CD4-positive, alpha-beta T cell (primary cell): Measurements from ENCODE around the gene EXOSC10. TPM values are rescaled to one million over a fixed set of nuclear protein-coding genes. Genes with fewer than 3 reads are reported as not detected.

Source experiments
- ATAC-seq: fragments of 200-7000 bp; cut with Tn5 transposase; one replicate; pipeline ENCODE4 v1.10.0; 2022; ENCODE audit warnings: mild to moderate bottlenecking; ENCODE audit not compliant: poor library complexity
- CTCF ChIA-PET: fragments of 350-600 bp; sonication (Branson Sonifier 250); formaldehyde crosslinking; loops from one replicate; lab custom pipeline; 2021; ENCODE audit warnings: antibody characterized with exemption, inconsistent platforms; lab: Charles Lee
- POLR2A ChIA-PET: fragments of 350-600 bp; sonication (Branson Sonifier 250); formaldehyde crosslinking; loops from one replicate; lab custom pipeline; 2021; ENCODE audit warnings: antibody characterized with exemption, inconsistent platforms; lab: Charles Lee
- DNase-seq, 14 experiments: peaks; one replicate each; pipeline ENCODE4 v3.0.0-alpha.2; 2013 to 2020; ENCODE audit warnings: mixed read lengths in 2 of 14
- H3K27ac ChIP-seq, 2 donors: one replicate each; pipeline versions ENCODE4 v1.5.1 to v1.7.0; 2013; ENCODE audit warnings: low read length in 2 of 2, low read depth in 1 of 2, mild to moderate bottlenecking in 1 of 2
- H3K27me3 ChIP-seq, 2 experiments: 1 replicate in 1 of 2; 2 replicates in 1 of 2; pipeline versions ENCODE4 v1.6.1 to v1.7.0; 2013; ENCODE audit warnings: low read length in 2 of 2, control low read depth in 1 of 2, mild to moderate bottlenecking in 1 of 2, moderate library complexity in 1 of 2; ENCODE audit not compliant: insufficient read depth in 2 of 2, control insufficient read depth in 1 of 2
- H3K36me3 ChIP-seq: one replicate; pipeline ENCODE4 v1.6.1; 2013; ENCODE audit warnings: low read length, control low read depth; ENCODE audit not compliant: insufficient read depth
- H3K4me1 ChIP-seq: one replicate; pipeline ENCODE4 v1.6.1; 2013; ENCODE audit warnings: low read length, control low read depth; ENCODE audit not compliant: insufficient read depth
- H3K4me3 ChIP-seq: one replicate; pipeline ENCODE4 v1.5.1; 2013; ENCODE audit warnings: mild to moderate bottlenecking, low read length, moderate library complexity
- H3K9me3 ChIP-seq, 2 experiments: 1 replicate in 1 of 2; 2 replicates in 1 of 2; pipeline versions ENCODE4 v1.6.1 to v1.7.0; 2013; ENCODE audit warnings: low read length in 2 of 2, mild to moderate bottlenecking in 2 of 2, control low read depth in 1 of 2, moderate library complexity in 1 of 2; ENCODE audit not compliant: control insufficient read depth in 1 of 2, insufficient read depth in 1 of 2
- H3K27ac Mint-ChIP-seq: one replicate; pipeline ENCODE4 v1.8.0; 2020; ENCODE audit warnings: mixed read lengths
- H3K27me3 Mint-ChIP-seq: one replicate; pipeline ENCODE4 v1.8.0; 2021; ENCODE audit warnings: mixed read lengths
- H3K36me3 Mint-ChIP-seq: one replicate; pipeline ENCODE4 v1.8.0; 2021; ENCODE audit warnings: low read depth, mixed read lengths
- H3K4me1 Mint-ChIP-seq: one replicate; pipeline ENCODE4 v1.8.0; 2021; ENCODE audit warnings: low read depth, mixed read lengths
- H3K4me3 Mint-ChIP-seq: one replicate; pipeline ENCODE4 v1.8.0; 2020; ENCODE audit warnings: mild to moderate bottlenecking, mixed read lengths
- H3K9me3 Mint-ChIP-seq: one replicate; pipeline ENCODE4 v1.8.0; 2020; ENCODE audit warnings: mixed read lengths
- CTCF ChIP-seq: fragments of 200-600 bp; IDR thresholded peaks from one replicate; pipeline ENCODE4 v1.8.0; 2022; ENCODE audit warnings: antibody characterized with exemption, mild to moderate bottlenecking
- intact Hi-C, 2 experiments: fragments of 100-400 bp; cut with DNase I in 1 of 2; cut with micrococcal nuclease in 1 of 2; formaldehyde crosslinking; loops; one replicate each; pipeline versions ENCODE4 v1.15.1 to v1.9.0; 2023 to 2025; cut with DNase I, micrococcal nuclease
- total RNA-seq, 174 experiments: library from RNA in 2 of 174; stranded (reverse) in 2 of 174; gene quantifications; one replicate each; pipeline ENCODE4 v1.2.3 and lab custom pipeline; 2021 to 2026

EXOSC10 gene
- total RNA-seq, 2 experiments from 2014 or later, result 81.6 to 89.0 TPM

GRCh38 chr1:11054666-11055065 lies 45.0 kb downstream of the EXOSC10 start:
- Mint-ChIP-seq H3K4me1 (peaks cover 9% of the 10 kb centered on the region), H3K4me3 (peak overlapping the region; percentile 38), H3K27ac (no peak overlapping the region), H3K27me3 (no peaks in the 10 kb centered on the region), H3K9me3 (no peaks in the 10 kb centered on the region), H3K36me3 (peaks cover 32% of the 10 kb centered on the region)
- Histone ChIP-seq H3K4me1 (peaks cover 14% of the 10 kb centered on the region), H3K27me3 (no peaks in the 10 kb centered on the region), H3K27ac (no peak overlapping the region), H3K4me3 (no peak overlapping the region), H3K9me3 (no peaks in the 10 kb centered on the region), H3K36me3 (peaks cover 24% of the 10 kb centered on the region)
- DNase-seq (no peak), ATAC-seq (no peak)
- CTCF ChIA-PET, result no interaction called here
- TF ChIP-seq CTCF, result no peak
- POLR2A ChIA-PET, result no interaction called here
- intact Hi-C loops, result loop anchor here in 1 of 2 experiments (5.0 kb wide), 1 partner anchor 218 kb away; the partner anchor contains the start of gene UBIAD1

GRCh38 chr1:11054181-11054580 lies 45.5 kb downstream of the EXOSC10 start:
- TF ChIP-seq CTCF, result no peak
- H3K36me3 ChIP-seq, result peaks cover 24% of the 10 kb centered on the region
- Mint-ChIP-seq H3K36me3 (peaks cover 30% of the 10 kb centered on the region), H3K9me3 (no peaks in the 10 kb centered on the region), H3K4me1 (peaks cover 8% of the 10 kb centered on the region), H3K4me3 (peak overlapping the region; percentile 38), H3K27me3 (no peaks in the 10 kb centered on the region), H3K27ac (no peak overlapping the region)
- ChIA-PET CTCF (no interaction called here), POLR2A (interaction anchor here (1.1 kb wide), 1 partner anchor 26 kb away, joined by 3 read pairs; no protein-coding TSS in a partner anchor)
- H3K4me3 ChIP-seq, result no peak overlapping the region
- peaks cover 11% of the 10 kb centered on the region for H3K4me1 ChIP-seq
- DNase-seq (no peak), ATAC-seq (no peak)
- no peak overlapping the region for H3K27ac ChIP-seq
- no peaks in the 10 kb centered on the region for H3K27me3 ChIP-seq
- intact Hi-C loops, result no loop called here
- H3K9me3 ChIP-seq, result no peaks in the 10 kb centered on the region

GRCh38 chr1:11053758-11054137 lies 45.9 kb downstream of the EXOSC10 start:
- Mint-ChIP-seq H3K27me3 (no peaks in the 10 kb centered on the region), H3K9me3 (no peaks in the 10 kb centered on the region), H3K4me1 (peaks cover 3% of the 10 kb centered on the region), H3K36me3 (peaks cover 26% of the 10 kb centered on the region), H3K27ac (no peak overlapping the region), H3K4me3 (no peak overlapping the region)
- Histone ChIP-seq H3K36me3 (peaks cover 24% of the 10 kb centered on the region), H3K4me1 (peaks cover 7% of the 10 kb centered on the region), H3K27ac (no peak overlapping the region), H3K4me3 (no peak overlapping the region), H3K27me3 (no peaks in the 10 kb centered on the region), H3K9me3 (no peaks in the 10 kb centered on the region)
- no peak for ATAC-seq
- TF ChIP-seq CTCF, result no peak
- DNase-seq, result no peak
- CTCF ChIA-PET, result no interaction called here
- POLR2A ChIA-PET, result interaction anchor here (1.1 kb wide), 1 partner anchor 26 kb away, joined by 3 read pairs; no protein-coding TSS in a partner anchor
- intact Hi-C loops, result no loop called here
